Hepatocyte (in vitro differentiated cells): ENCODE data around the gene SPEG. TPM values are rescaled to one million over a fixed set of nuclear protein-coding genes. Genes with fewer than 3 reads are reported as not detected.

Experiments used
- DNase-seq: peaks from one replicate; pipeline ENCODE4 v3.0.0-alpha.2; 2016; ENCODE audit warnings: low spot score
- H2AFZ ChIP-seq: fragments of 200-600 bp; sonication (generic); 2 replicates; pipeline ENCODE4 v1.6.0; 2016; ENCODE audit warnings: antibody characterized with exemption, mild to moderate bottlenecking
- H3K27ac ChIP-seq: fragments of 200-600 bp; sonication (generic); 2 replicates; pipeline ENCODE4 v1.5.1; 2016; ENCODE audit warnings: mild to moderate bottlenecking
- H3K27me3 ChIP-seq: fragments of 200-600 bp; sonication (generic); 2 replicates; pipeline ENCODE4 v1.6.1; 2016
- H3K36me3 ChIP-seq: fragments of 200-600 bp; sonication (generic); replicated peaks from 2 replicates; pipeline ENCODE4 v1.5.1; 2016; ENCODE audit warnings: low read depth; ENCODE audit not compliant: insufficient read depth
- H3K4me1 ChIP-seq: fragments of 200-600 bp; sonication (generic); 2 replicates; pipeline ENCODE4 v1.5.1; 2016; ENCODE audit warnings: mild to moderate bottlenecking, moderate library complexity; ENCODE audit not compliant: insufficient read depth
- H3K4me2 ChIP-seq: fragments of 200-600 bp; sonication (generic); 2 replicates; pipeline ENCODE4 v1.6.0; 2016
- H3K4me3 ChIP-seq: fragments of 200-600 bp; sonication (generic); 2 replicates; pipeline ENCODE4 v1.5.1; 2016; ENCODE audit warnings: mild to moderate bottlenecking
- H3K79me2 ChIP-seq: fragments of 200-600 bp; sonication (generic); 2 replicates; pipeline ENCODE4 v1.6.0; 2017; ENCODE audit warnings: mild to moderate bottlenecking
- H3K9me2 ChIP-seq: fragments of 200-600 bp; sonication (generic); replicated peaks from 2 replicates; pipeline ENCODE4 v1.6.0; 2017; ENCODE audit warnings: mild to moderate bottlenecking; ENCODE audit not compliant: insufficient read depth
- H3K9me3 ChIP-seq: fragments of 200-600 bp; sonication (generic); 2 replicates; pipeline ENCODE4 v1.5.1; 2016; ENCODE audit warnings: low read depth, mild to moderate bottlenecking
- H4K20me1 ChIP-seq: fragments of 200-600 bp; sonication (generic); 2 replicates; pipeline ENCODE4 v1.6.0; 2016; ENCODE audit warnings: mild to moderate bottlenecking; ENCODE audit not compliant: insufficient read depth, poor library complexity, severe bottlenecking
- EZH2 ChIP-seq: fragments of 200-600 bp; sonication (generic); IDR thresholded peaks from 2 replicates; pipeline ENCODE4 v1.6.1; 2016; ENCODE audit warnings: antibody characterized with exemption, mild to moderate bottlenecking, borderline replicate concordance
- EZH2phosphoT487 ChIP-seq: fragments of 200-600 bp; sonication (generic); IDR thresholded peaks from one replicate; pipeline ENCODE4 v1.6.1; 2018; ENCODE audit warnings: antibody characterized with exemption, mild to moderate bottlenecking, low read depth, moderate library complexity; ENCODE audit not compliant: unreplicated experiment, severe bottlenecking
- whole genome bisulfite sequencing: methylation state at CpG from one replicate; pipeline ENCODE4 v1.1.6; 2016; ENCODE audit warnings: low lambda C conversion rate; ENCODE audit errors: missing lambda C conversion rate; 5-methylcytosine and 5-hydroxymethylcytosine counted together
- polyA plus RNA-seq: library from polyadenylated mRNA; unstranded; fragments of >200 nt; fragmentation: Nextera tagmentation; extraction: Ambion mirVana; gene quantifications from 2 replicates; pipeline ENCODE4 v1.2.1, GENCODE V29; 2016
- total RNA-seq: library from RNA; depleted of rRNA; stranded (reverse); fragments of >200 nt; gene quantifications from 2 replicates; pipeline ENCODE4 v1.2.3, GENCODE V29; 2014
- TF ChIP-seq, protein P1 (sequence below): fragments of 200-600 bp; sonication (generic); IDR thresholded peaks from 2 replicates; pipeline ENCODE4 v1.5.1; 2016; ENCODE audit warnings: antibody characterized with exemption, mild to moderate bottlenecking; ENCODE audit not compliant: poor library complexity

SPEG gene
- total and polyA plus RNA-seq, 2 experiments from 2014 or later: 21.6 to 40.0 TPM

DNA sequence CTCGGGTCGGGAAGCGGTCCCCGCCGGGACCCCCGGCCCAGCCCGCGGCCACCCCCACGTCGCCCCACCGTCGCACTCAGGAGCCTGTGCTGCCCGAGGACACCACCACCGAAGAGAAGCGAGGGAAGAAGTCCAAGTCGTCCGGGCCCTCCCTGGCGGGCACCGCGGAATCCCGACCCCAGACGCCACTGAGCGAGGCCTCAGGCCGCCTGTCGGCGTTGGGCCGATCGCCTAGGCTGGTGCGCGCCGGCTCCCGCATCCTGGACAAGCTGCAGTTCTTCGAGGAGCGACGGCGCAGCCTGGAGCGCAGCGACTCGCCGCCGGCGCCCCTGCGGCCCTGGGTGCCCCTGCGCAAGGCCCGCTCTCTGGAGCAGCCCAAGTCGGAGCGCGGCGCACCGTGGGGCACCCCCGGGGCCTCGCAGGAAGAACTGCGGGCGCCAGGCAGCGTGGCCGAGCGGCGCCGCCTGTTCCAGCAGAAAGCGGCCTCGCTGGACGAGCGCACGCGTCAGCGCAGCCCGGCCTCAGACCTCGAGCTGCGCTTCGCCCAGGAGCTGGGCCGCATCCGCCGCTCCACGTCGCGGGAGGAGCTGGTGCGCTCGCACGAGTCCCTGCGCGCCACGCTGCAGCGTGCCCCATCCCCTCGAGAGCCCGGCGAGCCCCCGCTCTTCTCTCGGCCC is 13.6 kb downstream of the SPEG start:
- H2AFZ ChIP-seq: no peak overlapping the region
- H3K27me3 ChIP-seq: peaks cover 16% of the 10 kb centered on the region

DNA sequence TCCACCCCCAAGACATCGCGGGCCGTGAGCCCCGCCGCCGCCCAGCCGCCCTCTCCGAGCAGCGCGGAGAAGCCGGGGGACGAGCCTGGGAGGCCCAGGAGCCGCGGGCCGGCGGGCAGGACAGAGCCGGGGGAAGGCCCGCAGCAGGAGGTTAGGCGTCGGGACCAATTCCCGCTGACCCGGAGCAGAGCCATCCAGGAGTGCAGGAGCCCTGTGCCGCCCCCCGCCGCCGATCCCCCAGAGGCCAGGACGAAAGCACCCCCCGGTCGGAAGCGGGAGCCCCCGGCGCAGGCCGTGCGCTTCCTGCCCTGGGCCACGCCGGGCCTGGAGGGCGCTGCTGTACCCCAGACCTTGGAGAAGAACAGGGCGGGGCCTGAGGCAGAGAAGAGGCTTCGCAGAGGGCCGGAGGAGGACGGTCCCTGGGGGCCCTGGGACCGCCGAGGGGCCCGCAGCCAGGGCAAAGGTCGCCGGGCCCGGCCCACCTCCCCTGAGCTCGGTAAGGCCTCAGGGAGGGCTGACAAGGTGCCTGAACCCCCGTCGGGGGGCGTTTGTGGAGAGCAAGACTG is 14.2 kb downstream of the SPEG start:
- Histone ChIP-seq H3K4me3 (no peak overlapping the region), H3K9me3 (no peaks in the 10 kb centered on the region)

More for the DNA sequence above, 13.6 kb downstream of the SPEG start:
- H3K4me1 ChIP-seq: peaks cover 22% of the 10 kb centered on the region
- H3K27ac ChIP-seq: no peak overlapping the region
- H3K4me3 ChIP-seq: no peak overlapping the region
- H4K20me1 ChIP-seq: no peaks in the 10 kb centered on the region
- DNase-seq: no peak
- WGBS: 61% methylated on average over 52 of the region's 88 CpGs
- no peaks in the 10 kb centered on the region for H3K79me2 ChIP-seq
- peak overlapping the region; percentile 29 for H3K4me2 ChIP-seq
- H3K36me3 ChIP-seq: no peaks in the 10 kb centered on the region
- H3K9me2 ChIP-seq: no peaks in the 10 kb centered on the region
- TF ChIP-seq, protein P1, sequence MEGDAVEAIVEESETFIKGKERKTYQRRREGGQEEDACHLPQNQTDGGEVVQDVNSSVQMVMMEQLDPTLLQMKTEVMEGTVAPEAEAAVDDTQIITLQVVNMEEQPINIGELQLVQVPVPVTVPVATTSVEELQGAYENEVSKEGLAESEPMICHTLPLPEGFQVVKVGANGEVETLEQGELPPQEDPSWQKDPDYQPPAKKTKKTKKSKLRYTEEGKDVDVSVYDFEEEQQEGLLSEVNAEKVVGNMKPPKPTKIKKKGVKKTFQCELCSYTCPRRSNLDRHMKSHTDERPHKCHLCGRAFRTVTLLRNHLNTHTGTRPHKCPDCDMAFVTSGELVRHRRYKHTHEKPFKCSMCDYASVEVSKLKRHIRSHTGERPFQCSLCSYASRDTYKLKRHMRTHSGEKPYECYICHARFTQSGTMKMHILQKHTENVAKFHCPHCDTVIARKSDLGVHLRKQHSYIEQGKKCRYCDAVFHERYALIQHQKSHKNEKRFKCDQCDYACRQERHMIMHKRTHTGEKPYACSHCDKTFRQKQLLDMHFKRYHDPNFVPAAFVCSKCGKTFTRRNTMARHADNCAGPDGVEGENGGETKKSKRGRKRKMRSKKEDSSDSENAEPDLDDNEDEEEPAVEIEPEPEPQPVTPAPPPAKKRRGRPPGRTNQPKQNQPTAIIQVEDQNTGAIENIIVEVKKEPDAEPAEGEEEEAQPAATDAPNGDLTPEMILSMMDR: no peak
- TF ChIP-seq EZH2phosphoT487 (no peak), EZH2 (no peak)
- no peaks in the 10 kb centered on the region for H3K9me3 ChIP-seq

DNA sequence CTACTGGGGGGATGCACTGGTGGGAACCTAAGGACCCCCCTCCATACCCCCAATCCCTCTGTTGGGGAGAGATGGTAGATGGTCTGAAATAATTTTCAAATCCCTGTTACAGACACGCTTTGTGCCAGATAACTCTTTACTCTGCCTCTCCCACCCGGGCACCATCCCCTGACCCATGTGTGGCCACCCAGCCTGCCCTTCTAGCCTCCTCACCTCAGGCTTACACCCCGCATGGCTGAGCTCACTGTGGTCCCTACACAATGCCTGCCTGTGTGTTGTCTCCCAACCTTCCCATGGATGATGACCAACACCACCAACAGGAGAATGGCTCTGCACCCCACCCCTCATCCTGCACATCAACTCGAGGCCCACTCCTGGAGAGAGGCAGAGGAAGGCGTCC is 15.0 kb downstream of the SPEG start:
- Histone ChIP-seq H3K9me2 (no peaks in the 10 kb centered on the region), H3K36me3 (no peaks in the 10 kb centered on the region), H3K79me2 (no peaks in the 10 kb centered on the region), H4K20me1 (no peaks in the 10 kb centered on the region), H3K4me1 (peaks cover 16% of the 10 kb centered on the region), H3K27me3 (peaks cover 16% of the 10 kb centered on the region), H3K4me3 (no peak overlapping the region), H3K9me3 (no peaks in the 10 kb centered on the region), H3K27ac (no peak overlapping the region), H2AFZ (no peak overlapping the region), H3K4me2 (no peak overlapping the region)
- TF ChIP-seq EZH2phosphoT487: no peak
- 98% methylated on average over 4 of the region's 5 CpGs for WGBS
- no peak for DNase-seq

More for the DNA sequence above, 14.2 kb downstream of the SPEG start:
- H3K27me3 ChIP-seq: peaks cover 16% of the 10 kb centered on the region
- H3K4me2 ChIP-seq: peak overlapping the region; percentile 29
- no peaks in the 10 kb centered on the region for H4K20me1 ChIP-seq
- no peaks in the 10 kb centered on the region for H3K79me2 ChIP-seq
- no peak overlapping the region for H3K27ac ChIP-seq
- H2AFZ ChIP-seq: no peak overlapping the region
- no peak for DNase-seq
- TF ChIP-seq EZH2: peak; percentile 42
- TF ChIP-seq EZH2phosphoT487: no peak
- no peaks in the 10 kb centered on the region for H3K9me2 ChIP-seq
- no peaks in the 10 kb centered on the region for H3K36me3 ChIP-seq
- WGBS: 62% methylated on average over 21 of the region's 51 CpGs
- peaks cover 21% of the 10 kb centered on the region for H3K4me1 ChIP-seq

DNA sequence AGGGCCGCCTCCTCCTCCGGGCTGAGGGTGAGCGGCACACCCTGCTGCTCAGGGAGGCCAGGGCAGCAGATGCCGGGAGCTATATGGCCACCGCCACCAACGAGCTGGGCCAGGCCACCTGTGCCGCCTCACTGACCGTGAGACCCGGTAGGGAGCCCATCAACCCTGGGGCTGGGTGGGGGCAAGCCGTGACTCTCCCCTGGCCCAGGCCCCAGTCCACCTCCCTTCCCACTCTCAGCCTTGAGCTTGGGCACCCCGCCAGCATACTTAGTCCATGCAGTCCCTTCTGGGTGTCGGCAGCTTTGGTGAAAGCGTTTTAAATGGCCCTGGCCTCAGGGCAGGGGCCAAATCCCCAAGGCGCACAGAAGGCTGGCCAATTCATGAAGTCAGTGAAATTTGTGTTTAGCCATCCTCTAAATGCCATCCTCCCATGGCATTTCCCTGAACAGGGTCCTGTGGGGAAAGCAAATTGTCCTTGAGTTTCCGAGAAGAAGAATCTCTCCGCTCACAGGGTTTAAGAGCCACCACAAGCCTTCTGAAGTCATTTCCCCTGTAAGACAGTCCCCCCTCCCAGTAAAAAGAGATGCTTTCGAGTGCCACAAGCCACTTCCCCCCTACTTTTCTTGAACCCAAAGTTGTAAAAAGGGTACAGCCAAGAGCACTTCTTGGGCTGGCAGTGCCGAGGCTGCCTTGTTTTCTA is 17.2 kb downstream of the SPEG start:
- no peaks in the 10 kb centered on the region for H4K20me1 ChIP-seq
- H3K4me1 ChIP-seq: peaks cover 16% of the 10 kb centered on the region
- H3K27me3 ChIP-seq: peaks cover 16% of the 10 kb centered on the region
- no peak for TF ChIP-seq EZH2
- TF ChIP-seq, protein P1: no peak
- no peak for TF ChIP-seq EZH2phosphoT487
- H3K4me3 ChIP-seq: no peak overlapping the region
- H3K79me2 ChIP-seq: no peaks in the 10 kb centered on the region
- H3K27ac ChIP-seq: peak overlapping the region; percentile 84
- no peak overlapping the region for H3K4me2 ChIP-seq
- DNase-seq: no peak
- no peaks in the 10 kb centered on the region for H3K9me3 ChIP-seq
- no peak overlapping the region for H2AFZ ChIP-seq
- H3K36me3 ChIP-seq: no peaks in the 10 kb centered on the region
- H3K9me2 ChIP-seq: no peaks in the 10 kb centered on the region
- WGBS: 91% methylated on average over 16 of the region's 18 CpGs
